PC-9 (cell line): Measurements from ENCODE around the gene KRTAP10-1.

ENCODE experiments used
- CTCF ChIP-seq: fragments of 200-600 bp; sonication (generic); conservative IDR thresholded peaks from 2 replicates; pipeline ENCODE4 v1.6.1; 2017; ENCODE audit warnings: mixed run types, antibody characterized with exemption, mild to moderate bottlenecking, moderate library complexity
- EZH2 ChIP-seq: fragments of 200-600 bp; sonication (generic); IDR thresholded peaks from 2 replicates; pipeline ENCODE4 v1.8.0; 2017; ENCODE audit warnings: antibody characterized with exemption, low read depth

DNA sequence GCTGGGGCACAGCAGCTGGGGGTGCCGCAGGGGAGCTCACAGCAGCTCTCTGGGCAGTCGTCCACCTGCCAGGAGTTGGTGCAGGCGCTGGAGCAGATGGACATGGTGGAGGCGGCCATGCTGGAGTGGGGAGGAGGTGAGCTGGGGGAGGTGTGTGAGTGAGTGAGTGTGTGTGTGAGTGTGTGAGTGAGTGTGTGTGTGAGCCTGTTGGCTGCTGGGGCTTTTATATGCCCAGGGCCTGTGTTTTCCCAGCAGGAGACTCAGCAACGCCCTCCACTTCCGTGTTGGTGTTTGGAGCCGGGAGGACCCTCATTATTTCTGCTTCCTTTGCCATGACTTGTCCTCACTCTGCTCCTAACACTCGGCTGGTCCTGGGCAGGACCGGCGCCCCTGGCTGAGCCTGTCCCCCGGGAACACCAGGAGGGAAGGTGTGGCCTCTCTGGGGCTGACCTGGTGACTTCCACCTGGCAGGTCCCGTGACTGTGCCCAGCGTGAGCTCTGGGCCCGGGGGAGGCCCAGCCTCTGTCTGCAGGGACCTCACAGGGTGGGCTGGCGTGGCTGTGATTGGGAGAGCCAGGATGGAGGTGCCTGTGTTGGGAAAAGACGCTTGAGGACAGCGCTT lies 11.5 kb upstream of the KRTAP10-1 start, which contains the start of gene KRTAP10-2:
- TF ChIP-seq CTCF (no peak), EZH2 (no peak)
